Psoas muscle (tissue), 8 donors: ENCODE results near the gene UBE2O. TPM values are rescaled to one million over a fixed set of nuclear protein-coding genes. Genes with fewer than 3 reads are reported as not detected.
A peak's percentile ranks its signal among the peaks of the same experiment; 100 is the strongest.

Experiments
- ATAC-seq, 4 donors: fragments of 200-7000 bp; cut with Tn5 transposase; one replicate each; pipeline ENCODE4 v1.9.1; 2020; ENCODE audit warnings: moderate library complexity in 3 of 4, mild to moderate bottlenecking in 2 of 4
- DNase-seq, 2 donors: peaks; one replicate each; pipeline ENCODE4 v3.0.0-alpha.2; 2020
- H3K27ac ChIP-seq: fragments of 200-600 bp; one replicate; pipeline ENCODE4 v1.8.0; 2022
- H3K27me3 ChIP-seq, 3 donors: fragments of 200-600 bp in 1 of 3; one replicate each; pipeline versions ENCODE4 v1.6.1 to v1.8.0; 2013 to 2022; ENCODE audit warnings: low read length in 2 of 3, mild to moderate bottlenecking in 2 of 3, moderate library complexity in 1 of 3; ENCODE audit not compliant: insufficient read depth in 3 of 3
- H3K36me3 ChIP-seq, 2 donors: fragments of 200-600 bp in 1 of 2; one replicate each; pipeline versions ENCODE4 v1.6.1 to v1.8.0; 2013 to 2022; ENCODE audit warnings: low read depth in 1 of 2, mild to moderate bottlenecking in 1 of 2, moderate library complexity in 1 of 2; ENCODE audit not compliant: insufficient read depth in 1 of 2
- H3K4me1 ChIP-seq: fragments of 200-600 bp; one replicate; pipeline ENCODE4 v1.8.0; 2022
- H3K4me3 ChIP-seq: fragments of 200-600 bp; one replicate; pipeline ENCODE4 v1.8.0; 2022; ENCODE audit warnings: mild to moderate bottlenecking
- H3K9me3 ChIP-seq: fragments of 200-600 bp; one replicate; pipeline ENCODE4 v1.8.0; 2022
- CTCF ChIP-seq: fragments of 200-600 bp; IDR thresholded peaks from one replicate; pipeline ENCODE4 v1.8.0; 2022; ENCODE audit warnings: antibody characterized with exemption
- WGBS, 3 donors: extraction: QIAGEN DNeasy Blood & Tissue Kit; methylation state at CpG; one replicate each; pipeline versions ENCODE4 v1.1.6 to v1.1.7; 2013; 5-methylcytosine and 5-hydroxymethylcytosine counted together
- intact Hi-C, 2 donors: fragments of 100-400 bp; cut with DNase I; formaldehyde crosslinking; loops; one replicate each; pipeline versions ENCODE4 v1.11.0 to v1.14.2; 2022
- polyA plus RNA-seq, 3 donors: library from polyadenylated mRNA; stranded (reverse); fragments of 200-250 nt; gene quantifications; one replicate each; pipeline ENCODE4 v1.2.3, GENCODE V29; 2013
- total RNA-seq, 4 donors: library from RNA; stranded (reverse); fragmentation: NEBNext Ultra II Directional in 2 of 4; extraction: Animal tissue kit (Norgen Biotek cat#: 25700) in 2 of 4; gene quantifications; one replicate each; pipeline versions ENCODE4 v1.2.1 to v1.2.4, GENCODE V29; 2021 to 2023
- donor health status: healthy with polysubstance abuse.
- donor health status: DM: no; HTN: no; CAD: no; lungs with moderate emphysema.
- donor health status: Bipolar disorder and iron deficiency.
- donor health status: healthy.
- donor health status: DM: yes; HTN: yes; CAD: no.
- donor health status: DM: no; HTN: no; CAD: no.
- donor health status: DM: no; HTN: no; CAD: no.
- donor health status: DM: yes; HTN: yes; CAD: no.

Gene UBE2O
- total and polyA plus RNA-seq, 7 donors = 11.6 to 45.5 (median 37.3) TPM

- Histone ChIP-seq H3K9me3 (no peaks in the 10 kb centered on the region), H3K4me3 (no peak within 1 kb of the TSS), H3K27me3 (no peaks in the 10 kb centered on the region), H3K36me3 (peaks cover 0 to 17% of the 10 kb centered on the region in 2 donors), H3K4me1 (no peaks in the 10 kb centered on the region), H3K27ac (no peak within 1 kb of the TSS)
- no peak for TF ChIP-seq CTCF
- WGBS, 3 donors = 60 to 69% (median 64%) methylated on average over 11 of the region's 11 CpGs
- DNase-seq (no peak), ATAC-seq (no peak)
- intact Hi-C loops = loop anchor here in 1 of 2 donors (2.0 kb wide), 1 partner anchor 39 kb away; no protein-coding TSS in a partner anchor
These were observed 14.4 kb upstream of the UBE2O start, which contains the start of gene AANAT for GRCh38 chr17:76467366-76467765. Gene AANAT (plus strand): TSS chr17:76467603. CDS start chr17:76468747, 1,144 bp downstream.

- no peak overlapping the region for H3K4me3 ChIP-seq
- H3K27me3 ChIP-seq = no peaks in the 10 kb centered on the region
- 79 to 89% (median 84%) methylated on average over 6 of the region's 6 CpGs for WGBS, 3 donors
- H3K4me1 ChIP-seq = no peaks in the 10 kb centered on the region
- no peak for ATAC-seq
- DNase-seq = peak in 1 of 2 donors; percentile 45
- TF ChIP-seq CTCF = no peak
- H3K9me3 ChIP-seq = no peaks in the 10 kb centered on the region
- intact Hi-C loops = loop anchor here (1.0 to 2.0 kb wide), 2 partner anchors 40 kb away; no protein-coding TSS in a partner anchor
- peaks cover 0 to 11% of the 10 kb centered on the region in 2 donors for H3K36me3 ChIP-seq
- no peak overlapping the region for H3K27ac ChIP-seq
These were observed 13.8 kb upstream of the UBE2O start for GRCh38 chr17:76466775-76467130.

GRCh38 chr17:76462556-76463290 is 9.8 kb upstream of the UBE2O start:
- H3K4me3 ChIP-seq = no peak overlapping the region
- H3K9me3 ChIP-seq = no peaks in the 10 kb centered on the region
- ATAC-seq (no peak), DNase-seq (no peak)
- no peaks in the 10 kb centered on the region for H3K36me3 ChIP-seq
- 64 to 74% (median 73%) methylated on average over 23 to 24 of the region's 24 CpGs for WGBS, 3 donors
- no peaks in the 10 kb centered on the region for H3K4me1 ChIP-seq
- intact Hi-C loops = no loop called here
- no peak overlapping the region for H3K27ac ChIP-seq
- no peaks in the 10 kb centered on the region for H3K27me3 ChIP-seq
- no peak for TF ChIP-seq CTCF

- no peaks in the 10 kb centered on the region for H3K9me3 ChIP-seq
- H3K27ac ChIP-seq = no peak overlapping the region
- WGBS, 3 donors = 72 to 82% (median 76%) methylated on average over 11 of the region's 11 CpGs
- H3K36me3 ChIP-seq = no peaks in the 10 kb centered on the region
- no peak for TF ChIP-seq CTCF
- no peak overlapping the region for H3K4me3 ChIP-seq
- DNase-seq (no peak), ATAC-seq (no peak)
- H3K27me3 ChIP-seq = no peaks in the 10 kb centered on the region
- no peaks in the 10 kb centered on the region for H3K4me1 ChIP-seq
- intact Hi-C loops = no loop called here
These were observed 9.0 kb upstream of the UBE2O start for GRCh38 chr17:76461765-76462555.
